Measurements from ENCODE around the gene SPDL1. TPM values are rescaled to one million over a fixed set of nuclear protein-coding genes. Genes with fewer than 3 reads are reported as not detected.

The SPDL1 gene
- total RNA-seq = 15.0 TPM

- ATAC-seq = peak; percentile 89
Observed at GRCh38 chr5:169583424-169584220, at the start of gene SPDL1. SPDL1 (plus strand) TSS chr5:169583773; CDS start chr5:169588417, 4,644 bp downstream.

GRCh38 chr5:169534311-169534880 is 49.2 kb upstream of the SPDL1 start:
- no peak for ATAC-seq

GRCh38 chr5:169534939-169535338 is 48.6 kb upstream of the SPDL1 start:
- no peak for ATAC-seq

- no peak for ATAC-seq
Observed at GRCh38 chr5:169538944-169539343, 44.6 kb upstream of the SPDL1 start.

- no peak for ATAC-seq
Observed at GRCh38 chr5:169542811-169543210, 40.8 kb upstream of the SPDL1 start.

- no peak for ATAC-seq
Observed at GRCh38 chr5:169544264-169544950, 39.2 kb upstream of the SPDL1 start.

GRCh38 chr5:169545762-169546161 is 37.8 kb upstream of the SPDL1 start:
- ATAC-seq = no peak

- no peak for ATAC-seq
Observed at GRCh38 chr5:169546346-169546745, 37.2 kb upstream of the SPDL1 start.

- ATAC-seq = no peak
Observed at GRCh38 chr5:169547508-169547907, 36.1 kb upstream of the SPDL1 start.

- ATAC-seq = peak; percentile 42
Observed at GRCh38 chr5:169548315-169548714, 35.3 kb upstream of the SPDL1 start.

GRCh38 chr5:169549453-169550100 is 34.0 kb upstream of the SPDL1 start:
- ATAC-seq = no peak

GRCh38 chr5:169550227-169550626 is 33.3 kb upstream of the SPDL1 start:
- ATAC-seq = no peak

GRCh38 chr5:169551146-169551545 is 32.4 kb upstream of the SPDL1 start:
- ATAC-seq = no peak

GRCh38 chr5:169551696-169552095 is 31.9 kb upstream of the SPDL1 start:
- no peak for ATAC-seq

- no peak for ATAC-seq
Observed at GRCh38 chr5:169554251-169554650, 29.3 kb upstream of the SPDL1 start.

GRCh38 chr5:169557838-169558237 is 25.7 kb upstream of the SPDL1 start:
- no peak for ATAC-seq

GRCh38 chr5:169561893-169562292 is 21.7 kb upstream of the SPDL1 start:
- no peak for ATAC-seq

- no peak for ATAC-seq
Observed at GRCh38 chr5:169563369-169563768, 20.2 kb upstream of the SPDL1 start.

- ATAC-seq = no peak
Observed at GRCh38 chr5:169566202-169566601, 17.4 kb upstream of the SPDL1 start.

- no peak for ATAC-seq
Observed at GRCh38 chr5:169567079-169567478, 16.5 kb upstream of the SPDL1 start.

- ATAC-seq = no peak
Observed at GRCh38 chr5:169569513-169569912, 14.1 kb upstream of the SPDL1 start.

GRCh38 chr5:169571355-169571754 is 12.2 kb upstream of the SPDL1 start:
- ATAC-seq = no peak

- no peak for ATAC-seq
Observed at GRCh38 chr5:169574134-169574646, 9.4 kb upstream of the SPDL1 start.

Data from esophagus mucosa (tissue), 1 donor.